Activated effector memory CD4-positive, alpha-beta T cell treated with Interleukin-2 at 50 U/mL for 16 hours (primary cell): ENCODE measurements around the gene RNASEH1.

Experiments
- DNase-seq: peaks from one replicate; pipeline ENCODE4 v3.0.0-alpha.2; 2020

Gene RNASEH1

DNA sequence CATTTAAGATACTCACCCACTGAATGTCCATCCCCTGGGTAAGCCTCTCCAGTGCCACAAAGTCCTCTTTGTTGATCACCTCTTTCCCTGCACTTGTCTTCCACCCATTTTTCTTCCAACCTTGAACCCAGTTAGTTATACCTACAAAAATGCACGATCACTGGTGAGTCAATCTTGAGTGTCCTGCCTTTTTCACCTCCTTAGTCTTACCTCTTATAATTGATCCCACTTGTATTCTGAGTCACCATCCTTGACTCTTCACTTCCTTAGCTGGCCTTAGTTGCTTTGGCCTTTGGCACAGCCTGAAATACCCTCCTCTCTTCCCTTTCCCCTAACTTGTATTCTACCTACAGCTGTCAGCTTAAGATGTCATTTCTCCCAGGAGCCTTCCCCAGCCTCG is 10.2 kb downstream of the RNASEH1 start:
- DNase-seq = no peak

DNA sequence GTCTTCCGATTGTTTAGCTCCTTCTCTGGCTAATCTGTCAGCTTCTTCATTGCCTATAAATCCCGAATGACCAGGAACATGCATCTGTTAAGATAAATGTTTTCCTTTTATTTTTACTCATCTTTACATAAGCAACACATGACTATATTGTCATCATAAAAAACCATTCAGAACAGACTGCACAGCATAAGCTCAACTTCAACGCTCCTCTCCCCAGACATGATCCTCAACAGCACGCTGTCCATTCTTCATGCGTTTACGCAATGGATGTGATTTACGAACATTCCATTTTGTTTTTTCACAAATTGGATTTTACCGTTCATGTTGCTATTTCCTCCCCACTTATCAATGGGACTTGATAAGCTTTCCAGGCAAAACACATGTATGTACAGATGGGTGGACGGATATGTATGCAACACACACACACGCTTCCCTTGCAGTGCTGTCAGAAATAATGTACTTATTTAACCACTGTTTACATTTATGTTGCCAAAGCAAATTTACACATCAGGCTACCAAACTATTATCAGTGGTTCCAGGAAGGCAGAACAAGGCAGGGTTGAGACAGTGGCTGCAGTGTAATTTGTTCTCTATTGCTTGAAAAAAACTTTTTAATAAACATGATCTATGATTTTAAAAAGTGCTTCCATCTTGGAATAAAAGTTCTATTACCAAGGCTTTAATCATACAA is 12.2 kb downstream of the RNASEH1 start:
- no peak for DNase-seq

DNA sequence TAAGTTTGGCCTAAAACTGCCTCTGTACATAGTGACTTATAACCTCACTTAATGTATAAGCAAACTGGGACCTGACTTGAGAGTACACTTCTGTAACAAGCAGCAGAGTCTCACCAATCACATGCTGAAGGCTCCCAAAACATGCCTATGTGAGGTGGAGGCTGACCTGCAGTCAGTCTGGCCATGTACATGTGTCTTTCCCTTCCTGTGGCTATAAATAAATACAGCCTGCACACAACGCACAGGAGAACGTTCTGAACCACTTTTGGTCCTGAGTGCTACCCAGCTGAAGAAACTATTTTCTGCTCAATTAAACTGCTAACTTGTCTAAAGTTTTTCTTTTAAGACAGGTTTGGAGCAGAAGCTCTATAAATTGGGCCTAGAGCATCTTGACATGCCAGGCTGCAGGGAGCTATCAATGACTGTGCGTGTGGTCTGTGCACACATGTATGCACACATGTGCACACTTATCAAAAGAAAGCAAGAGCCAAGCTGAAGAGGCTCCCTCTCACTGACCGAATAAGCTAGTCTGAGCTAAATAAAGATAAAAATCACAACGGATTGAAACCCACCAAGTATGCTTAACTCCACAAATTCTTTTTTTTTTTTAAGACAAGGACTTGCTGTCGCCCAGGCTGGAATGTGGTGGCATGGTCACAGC is 15.0 kb downstream of the RNASEH1 start:
- no peak for DNase-seq

DNA sequence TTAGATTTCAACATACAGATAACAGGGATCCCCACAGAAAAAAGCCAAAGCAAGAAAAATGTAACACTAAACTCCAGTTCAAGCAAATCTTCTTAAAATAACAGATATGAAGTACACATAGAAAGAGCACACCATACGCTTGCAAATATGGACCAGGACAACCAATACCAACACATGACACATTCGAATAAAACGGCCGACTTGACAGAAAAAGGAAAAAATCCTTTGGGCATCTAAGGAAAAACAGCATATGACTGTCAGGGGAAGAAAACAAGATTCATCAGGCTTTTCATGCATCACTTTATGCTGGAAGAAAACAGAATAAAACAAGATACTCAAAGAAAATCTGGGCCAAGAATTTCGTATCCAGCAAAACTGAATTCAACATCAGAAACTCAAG is 16.0 kb downstream of the RNASEH1 start:
- no peak for DNase-seq

DNA sequence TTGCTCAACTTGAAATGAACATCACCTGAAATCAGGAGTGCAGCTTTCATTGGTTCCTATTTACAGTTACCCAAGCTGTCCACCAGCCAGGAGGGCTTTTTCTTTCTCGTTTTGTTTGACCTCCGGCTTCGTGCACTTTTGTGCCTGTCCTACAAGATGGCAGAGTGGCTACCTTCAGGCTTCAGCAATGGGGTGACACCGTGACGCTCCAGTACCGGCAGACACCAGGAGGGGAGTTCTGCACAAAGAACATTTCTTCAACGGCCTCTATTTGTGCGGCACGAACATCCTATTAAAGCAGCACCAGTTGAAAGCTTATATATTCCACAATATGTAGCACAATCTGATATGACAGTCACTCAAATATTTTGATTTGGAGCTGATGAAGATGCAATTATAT is 18.3 kb downstream of the RNASEH1 start:
- no peak for DNase-seq

DNA sequence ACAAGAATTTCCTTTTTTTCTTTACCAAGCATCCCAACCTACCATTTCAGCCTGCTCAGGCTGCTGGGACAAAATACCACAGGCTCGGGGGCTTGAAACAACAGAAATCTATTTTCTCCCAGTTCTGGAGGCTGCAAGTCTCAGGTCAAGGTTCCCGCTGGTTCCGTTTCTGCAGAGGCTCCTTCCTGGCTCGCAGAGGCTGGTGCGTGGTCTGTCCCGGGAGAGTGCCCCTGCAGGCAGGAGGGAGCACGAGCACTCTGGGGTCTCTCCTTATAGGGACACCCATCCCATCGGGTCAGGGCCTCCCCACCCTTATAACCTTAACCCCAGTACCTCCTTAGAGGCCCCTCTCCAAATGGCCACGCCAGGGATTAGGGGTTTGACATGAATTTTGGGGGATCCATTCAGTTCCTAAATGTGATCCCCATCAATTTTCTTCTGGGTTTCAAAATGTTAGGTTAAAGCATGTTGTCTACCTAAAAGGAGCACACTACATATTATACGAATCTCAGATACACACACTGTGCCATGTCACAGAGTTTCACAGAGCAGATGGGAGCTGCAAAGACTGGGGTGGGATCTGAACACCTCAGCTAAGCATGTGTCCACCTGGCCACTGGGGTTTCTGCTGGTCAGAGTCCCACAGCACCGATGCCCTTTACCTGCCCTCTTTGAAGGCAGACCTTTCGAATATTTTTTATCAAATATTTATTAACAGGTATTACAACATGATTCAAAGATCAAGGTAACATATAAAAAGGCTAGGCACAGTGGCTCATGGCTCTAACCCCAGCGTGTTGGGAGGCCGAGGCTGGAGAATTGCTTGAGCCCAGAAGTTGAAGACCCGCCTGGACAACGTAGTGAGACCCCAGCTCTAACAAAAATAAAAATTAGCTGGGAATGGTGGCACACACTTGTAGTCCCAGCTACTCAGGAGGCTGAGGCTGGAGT is 21.2 kb downstream of the RNASEH1 start:
- DNase-seq = no peak

DNA sequence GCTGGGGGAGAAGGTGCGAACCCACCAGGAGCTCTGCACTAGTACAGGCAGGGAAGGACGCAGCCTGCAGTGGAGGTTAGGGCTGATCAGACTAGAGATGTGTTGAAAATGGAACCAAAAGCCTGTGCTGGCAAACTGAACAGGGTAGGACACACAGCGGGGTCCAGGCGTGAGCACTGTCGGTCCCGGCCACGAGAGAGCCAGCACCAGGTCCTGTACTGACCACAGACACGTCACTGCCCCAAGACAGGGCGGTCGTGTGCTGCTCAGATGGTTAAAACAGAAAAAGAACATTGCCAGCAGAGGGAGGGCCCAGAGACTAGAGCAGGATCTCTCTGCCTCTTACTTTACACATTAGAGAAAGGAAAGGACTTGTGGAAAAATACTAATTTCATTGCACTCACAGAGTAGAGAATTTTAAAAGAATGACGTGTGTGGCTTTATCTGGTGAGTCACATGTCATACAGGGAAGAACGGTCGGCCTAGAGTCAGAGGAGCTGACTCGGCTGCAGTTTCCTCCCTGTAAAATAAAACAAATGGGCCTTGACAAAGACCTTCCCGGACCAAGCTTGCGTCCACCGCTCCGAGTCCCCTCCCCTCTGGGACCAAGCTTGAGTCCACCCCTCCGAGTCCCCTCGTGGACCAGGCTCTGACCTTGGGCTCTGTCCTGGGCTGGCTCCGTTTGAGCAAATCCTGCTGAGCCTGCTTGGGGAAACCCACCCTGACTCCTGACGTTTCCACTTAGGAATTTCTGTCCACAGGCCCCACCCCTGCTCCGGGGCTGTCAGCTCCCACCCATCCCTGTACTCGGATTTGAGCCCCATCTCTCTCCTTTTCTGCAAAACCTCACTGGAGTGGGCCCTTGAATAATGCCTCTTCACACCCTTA is 22.1 kb downstream of the RNASEH1 start:
- no peak for DNase-seq

DNA sequence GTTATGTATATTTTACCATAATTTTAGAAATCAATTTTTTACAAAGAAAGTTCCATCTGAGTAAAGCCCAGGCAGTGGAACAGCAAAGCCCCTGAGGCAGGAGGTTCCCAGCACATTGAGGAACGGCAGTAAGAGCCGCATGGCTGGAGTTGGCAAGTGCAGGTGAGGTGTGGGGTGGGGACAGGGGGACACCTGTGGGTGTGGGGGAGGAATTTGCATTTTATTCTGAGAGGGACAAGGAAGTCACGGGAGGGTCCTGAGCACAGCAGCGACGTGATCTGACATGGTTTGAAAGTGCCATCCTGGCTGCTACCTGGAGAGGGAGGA is 22.7 kb downstream of the RNASEH1 start:
- no peak for DNase-seq

DNA sequence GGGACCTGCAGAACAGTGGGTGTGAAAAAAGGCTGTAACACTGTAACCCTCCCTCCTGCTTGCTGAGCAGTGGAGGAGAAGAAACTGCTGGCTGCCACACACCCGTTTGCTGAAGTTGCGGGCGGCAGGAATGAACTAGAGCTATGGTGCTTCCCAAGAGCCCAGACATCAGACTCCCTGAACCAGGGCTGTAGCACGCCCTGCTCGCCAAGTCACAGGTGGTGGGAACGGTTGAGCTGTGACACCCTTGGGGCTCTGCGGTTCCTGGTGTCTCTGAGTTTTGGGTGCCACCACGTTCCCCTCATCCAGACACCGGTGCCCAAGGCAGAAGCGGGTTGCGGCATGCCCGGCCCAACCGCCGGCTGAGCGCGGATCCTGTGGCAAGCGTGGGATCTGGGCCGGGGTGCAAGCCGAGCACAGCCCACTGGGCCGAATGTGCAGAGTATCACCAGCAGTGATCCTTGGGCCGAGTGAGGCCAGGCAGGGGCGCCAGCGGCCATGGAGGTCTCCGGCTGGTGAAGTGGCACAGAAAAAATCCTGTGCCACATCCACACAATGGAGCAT is 23.8 kb downstream of the RNASEH1 start:
- no peak for DNase-seq

DNA sequence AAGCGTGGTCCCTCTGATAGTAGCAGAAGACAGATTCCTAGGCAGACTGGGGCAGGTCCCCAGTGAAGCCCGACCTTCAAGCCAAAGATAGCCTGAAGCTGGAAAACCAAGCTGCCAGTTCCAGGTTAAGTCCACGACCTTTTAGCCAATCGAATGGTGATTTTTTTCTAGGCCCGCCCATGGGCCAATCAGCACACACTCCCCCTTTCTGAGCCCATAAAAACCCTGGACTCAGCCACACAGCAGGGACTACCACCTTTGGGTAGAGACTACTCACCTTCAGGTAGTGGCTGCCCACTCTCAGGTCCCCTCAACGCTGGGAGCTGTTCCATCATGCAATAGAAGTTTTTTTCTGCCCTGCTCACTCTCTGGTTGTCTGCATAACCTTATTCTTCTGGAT is 24.3 kb downstream of the RNASEH1 start:
- DNase-seq = no peak

DNA sequence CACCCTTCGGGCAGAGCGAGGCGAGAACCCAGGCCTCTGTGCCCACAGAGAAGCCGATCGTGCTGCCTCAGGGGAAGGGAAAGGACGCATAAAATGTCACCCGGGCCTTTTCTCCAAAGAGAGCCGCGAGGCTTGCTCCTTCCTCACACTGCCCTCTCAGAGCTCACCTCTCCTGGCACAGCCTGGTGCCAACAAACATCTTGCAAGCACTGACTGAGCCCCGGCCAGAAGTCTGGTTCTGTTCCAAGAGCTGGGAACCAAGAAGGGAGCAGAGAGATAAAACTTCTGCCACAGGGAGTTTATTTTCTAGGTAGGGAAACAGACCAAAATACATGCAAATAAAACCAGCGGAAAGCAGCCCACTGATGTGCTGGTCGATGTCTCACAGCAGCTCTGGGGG is 25.2 kb downstream of the RNASEH1 start:
- no peak for DNase-seq

DNA sequence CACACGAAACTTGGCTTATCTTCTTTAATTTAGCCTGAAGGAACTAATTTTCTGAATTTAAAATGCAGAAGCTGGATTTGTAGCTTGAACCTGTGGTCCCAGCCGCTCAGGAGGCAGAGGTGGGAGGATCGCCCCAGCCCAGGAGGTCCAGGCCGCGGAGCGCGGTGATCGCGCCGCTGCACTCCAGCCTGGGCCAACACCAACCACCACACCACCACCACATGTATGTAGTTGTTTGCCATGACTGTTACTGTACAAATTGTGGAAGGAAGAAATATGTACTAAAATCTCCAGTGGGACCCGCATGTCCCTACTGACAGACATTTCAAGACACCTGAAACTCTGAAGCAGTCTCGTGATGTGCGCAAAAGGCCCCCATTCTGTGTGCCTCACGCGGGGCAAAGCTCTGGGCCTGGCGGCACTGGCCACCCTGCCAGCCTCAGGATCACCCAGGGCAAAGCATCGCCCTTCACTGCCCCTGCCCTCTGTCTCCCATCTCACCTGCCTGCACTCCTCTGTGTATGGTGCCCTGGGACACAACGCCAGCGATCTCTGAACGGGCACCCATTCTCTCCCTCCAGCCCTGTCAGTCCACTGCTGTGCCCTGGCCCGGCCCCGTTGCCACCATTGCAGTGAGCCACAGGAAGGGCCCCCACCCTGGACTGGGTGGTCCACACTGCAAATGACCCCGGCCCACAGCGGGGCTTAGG is 28.7 kb downstream of the RNASEH1 start:
- DNase-seq = no peak

DNA sequence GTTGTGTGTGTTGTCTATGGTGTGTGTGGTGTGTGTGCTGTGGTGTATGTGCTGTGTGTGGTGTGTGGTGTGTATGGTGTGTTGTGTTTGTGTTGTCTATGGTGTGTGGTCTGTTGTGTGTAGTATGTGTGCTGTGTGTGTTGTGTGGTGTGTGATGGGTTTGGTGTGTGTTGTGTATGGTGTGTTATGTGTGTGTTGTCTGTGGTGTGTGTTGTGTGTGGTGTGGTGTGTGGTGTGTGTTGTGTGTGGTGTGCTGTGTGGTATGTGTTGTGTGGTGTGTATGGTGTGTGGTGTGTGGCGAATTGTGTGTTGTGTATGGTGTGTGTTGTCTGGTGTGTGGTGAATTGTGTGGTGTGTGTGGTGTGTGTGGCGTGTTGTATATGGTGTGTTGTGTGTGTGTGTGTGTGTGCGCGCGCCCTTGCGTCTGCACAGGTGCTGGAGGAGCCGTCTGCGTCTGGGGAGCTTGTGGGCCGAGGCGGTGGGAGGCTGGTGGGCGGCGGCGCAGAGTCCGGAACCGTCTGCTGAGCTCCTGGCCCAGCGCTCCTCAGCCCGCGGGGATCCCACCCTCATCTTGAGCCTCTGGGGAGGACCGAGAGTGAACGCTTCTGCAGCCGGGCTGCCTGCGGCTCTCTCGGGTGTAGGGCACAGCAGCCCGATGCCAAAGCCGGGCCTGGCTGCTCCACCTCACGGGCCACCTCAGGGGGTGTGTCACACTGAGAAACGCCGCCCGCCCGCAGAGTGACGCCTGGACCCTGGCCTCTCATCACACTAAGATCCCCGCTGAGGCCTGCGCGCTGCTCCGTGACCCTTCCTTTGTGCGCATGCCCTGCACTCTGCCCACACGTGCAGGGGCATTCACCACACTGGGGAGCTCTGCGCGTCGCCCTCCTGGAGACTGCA is 30.0 kb downstream of the RNASEH1 start:
- no peak for DNase-seq

DNA sequence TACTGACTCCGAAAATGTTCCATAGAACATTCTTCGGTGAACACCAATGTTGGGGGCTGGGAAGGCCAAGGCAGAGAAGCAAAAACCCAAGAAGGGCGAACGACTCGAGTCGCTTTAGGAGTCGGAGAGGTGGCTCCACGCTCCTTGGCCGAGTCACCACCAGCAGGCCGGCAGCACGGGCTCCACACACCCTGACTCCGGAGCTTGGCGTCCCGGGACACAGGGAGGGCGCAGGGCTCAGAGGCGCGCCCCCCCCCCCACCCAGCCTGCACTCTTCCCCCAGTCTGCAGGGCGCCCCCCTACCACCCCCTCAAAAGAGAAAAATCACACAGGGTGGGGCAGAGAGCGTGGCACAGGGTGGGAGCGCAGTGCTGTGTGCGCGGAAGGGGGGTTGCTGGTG is 31.3 kb downstream of the RNASEH1 start:
- DNase-seq = no peak

DNA sequence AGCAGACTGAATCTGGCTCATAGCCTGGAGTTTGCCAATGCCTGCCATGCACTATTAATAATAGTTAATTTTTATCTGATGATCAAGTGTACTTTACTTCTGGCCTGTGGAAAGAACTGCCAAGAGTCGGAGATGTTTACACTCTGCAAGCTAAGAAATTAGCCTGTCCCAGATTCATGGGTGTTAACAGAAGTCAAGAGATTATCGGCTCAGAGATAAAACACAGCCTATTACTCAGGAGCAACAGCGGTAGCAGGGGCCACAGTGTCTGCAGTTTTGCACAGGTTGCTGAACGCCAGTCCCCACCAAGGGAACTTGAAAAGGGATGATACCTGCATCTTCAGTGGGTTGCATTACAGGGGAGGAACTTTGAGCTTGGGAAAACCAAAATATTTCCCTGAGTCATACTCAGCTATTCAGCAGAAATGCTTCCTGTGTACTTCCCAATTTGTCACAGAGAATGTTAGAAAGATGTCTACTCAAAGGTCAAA is 34.5 kb downstream of the RNASEH1 start:
- DNase-seq = no peak

DNA sequence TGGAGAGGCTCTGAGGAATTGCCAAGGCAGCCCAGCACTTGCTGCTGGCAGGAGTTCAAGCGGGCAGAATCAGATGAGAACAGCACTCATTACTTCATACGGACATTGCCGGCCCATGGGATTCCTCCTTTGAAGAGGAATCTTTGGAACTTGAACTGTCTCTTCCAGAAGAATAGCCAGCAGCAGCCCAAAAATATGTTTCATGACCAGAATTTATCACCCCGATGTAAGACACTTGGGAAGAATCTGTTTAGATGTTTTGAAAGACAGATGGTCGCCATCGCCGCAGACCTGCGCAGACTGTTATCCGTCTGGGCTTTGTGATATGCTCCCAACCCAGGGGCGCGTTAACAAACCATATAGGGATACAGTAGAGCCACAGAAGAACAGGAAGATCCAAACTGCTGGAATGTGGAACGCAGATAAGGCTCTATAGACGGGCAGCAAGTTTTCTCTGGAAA is 35.1 kb downstream of the RNASEH1 start:
- DNase-seq = no peak

DNA sequence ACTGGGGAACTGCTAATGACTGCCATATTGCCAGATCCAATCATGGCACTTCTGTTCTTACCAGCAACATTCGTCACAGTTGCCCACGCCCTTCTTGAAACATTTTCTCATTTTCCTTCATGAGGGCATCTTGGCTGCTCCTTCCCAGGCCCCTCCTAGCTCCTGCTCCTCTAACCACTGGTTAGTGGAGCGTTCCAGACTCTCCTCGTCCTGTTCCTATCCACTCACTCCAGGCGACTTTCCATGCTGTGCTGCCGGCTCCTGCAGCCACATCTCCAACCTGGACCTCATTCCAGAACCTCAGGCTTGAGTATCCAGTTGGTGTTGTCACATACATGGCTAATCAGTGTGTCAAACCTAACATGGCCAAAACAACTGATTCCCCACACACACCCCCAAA is 37.5 kb downstream of the RNASEH1 start:
- DNase-seq = no peak

DNA sequence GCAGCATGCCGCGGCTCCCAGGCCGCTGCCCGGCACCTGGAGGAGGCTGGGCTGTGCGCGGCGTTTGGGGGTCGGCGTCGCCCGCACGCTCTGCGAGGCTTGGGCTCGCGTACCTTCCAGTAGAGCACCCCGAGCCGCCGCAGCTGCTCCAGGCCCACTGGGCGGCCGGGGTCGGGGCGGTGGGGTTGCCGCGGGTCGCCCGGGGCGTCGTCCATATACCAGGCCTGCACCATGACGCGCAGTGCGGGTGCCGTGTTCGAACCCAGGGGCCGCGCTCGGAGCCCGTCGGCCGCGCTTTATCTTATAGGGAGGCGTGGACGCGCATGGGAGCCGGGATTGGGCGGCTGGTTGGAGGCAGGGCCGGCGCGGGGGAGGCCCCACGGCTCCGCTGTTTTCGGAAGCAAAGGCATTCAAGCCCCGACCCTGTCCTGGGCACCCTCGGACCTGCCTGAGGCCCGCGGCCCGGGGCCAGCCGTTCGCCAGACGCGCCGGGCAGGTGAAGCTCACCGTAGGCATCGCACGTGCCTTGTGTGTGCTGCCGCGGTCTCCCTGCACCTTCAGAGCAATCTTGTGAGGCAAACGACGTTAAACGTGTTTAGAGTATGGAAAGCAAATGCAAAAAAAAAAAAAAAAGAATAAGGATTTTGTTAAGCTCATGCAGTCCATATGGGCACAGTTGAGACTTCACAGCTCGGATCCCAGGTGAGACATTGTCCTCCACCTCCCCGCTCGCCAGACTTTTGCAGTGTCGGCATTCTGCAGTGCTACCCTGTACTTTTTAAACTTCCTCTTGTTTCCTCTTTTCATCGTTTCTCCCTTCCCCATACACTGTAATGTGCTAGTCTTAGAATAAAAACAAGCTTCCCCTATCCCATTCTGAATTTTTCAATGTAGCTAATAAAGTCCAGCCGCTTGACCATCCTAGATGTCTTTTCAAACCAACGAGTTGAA is 38.6 kb downstream of the RNASEH1 start, which contains the start of gene ADI1:
Gene ADI1 (minus strand): TSS at position 277 of the 951 bp plus-strand sequence. CDS start 44 bp downstream, at position 233.
- peak; percentile 67 for DNase-seq
